ENCODE data around the gene SDK2. TPM values are rescaled to one million over a fixed set of nuclear protein-coding genes. Genes with fewer than 3 reads are reported as not detected.
A peak's percentile ranks its signal among the peaks of the same experiment; 100 is the strongest.

The SDK2 gene
- total and polyA plus RNA-seq, 4 experiments from 2014 or later, result 0.49 to 2.9 (median 2.2) TPM; not detected in 1

DNA sequence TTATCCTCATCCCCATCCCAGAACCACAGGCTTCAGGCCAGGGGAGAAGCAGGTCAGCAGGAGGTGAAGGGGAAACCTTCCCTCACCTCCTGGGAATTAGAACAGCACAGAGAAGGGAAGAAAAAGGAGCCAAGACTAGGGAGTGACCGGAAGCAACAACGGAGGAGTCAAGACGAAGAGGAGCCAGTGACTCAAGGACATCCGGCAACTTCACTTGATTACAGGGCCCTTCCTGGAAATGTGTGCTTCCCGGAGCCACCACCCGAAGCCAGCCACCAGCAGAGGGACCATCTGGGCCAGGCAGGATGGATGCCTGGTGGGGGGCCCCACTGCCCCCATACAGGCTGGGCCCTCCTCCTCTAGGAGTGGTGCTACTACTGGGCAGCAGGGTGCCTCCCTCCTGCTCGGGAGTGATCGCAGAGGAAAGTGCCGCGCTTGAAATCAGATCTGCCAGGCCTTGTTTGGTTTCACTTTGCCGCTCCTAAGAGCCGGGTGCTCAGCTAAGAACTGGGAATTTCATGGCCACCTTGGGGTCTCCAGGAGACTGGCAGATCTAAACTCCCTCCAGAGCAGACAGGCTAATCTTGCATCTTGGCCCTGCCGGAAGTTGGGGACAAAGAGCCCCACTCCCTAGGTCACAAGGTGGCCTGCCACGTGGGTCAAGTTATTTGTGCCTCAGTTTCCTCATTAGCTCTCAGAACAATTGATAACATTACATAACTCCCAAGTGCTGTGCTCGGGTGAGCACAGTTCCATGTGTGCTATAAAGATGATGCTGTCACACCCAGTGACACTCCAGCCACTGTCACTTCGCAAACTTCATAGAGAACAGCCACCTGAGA is 339.1 kb downstream of the SDK2 start:
- CTCF ChIA-PET (ENCODE audit: partially characterized antibody), result no interaction called here
- Mint-ChIP-seq H3K27ac (no peak overlapping the region), H3K4me3 (peak overlapping the region in 4 of 8 donors; percentile 13 to 73 (median 67)), H3K36me3 (no peaks in the 10 kb centered on the region), H3K27me3 (peaks cover 0 to 3% of the 10 kb centered on the region in 2 donors), H3K4me1 (peaks cover 3 to 11% (median 5%) of the 10 kb centered on the region in 4 donors), H3K9me3 (no peaks in the 10 kb centered on the region)
- no peak for DNase-seq
- H3K4me3 ChIP-seq (ENCODE audit: low read length in 2 of 2), result no peak overlapping the region
- POLR2A ChIA-PET (ENCODE audit: partially characterized antibody), result no interaction called here
- H3K4me1 ChIP-seq (ENCODE audit: insufficient read depth, low read length), result peaks cover 5% of the 10 kb centered on the region
- no peaks in the 10 kb centered on the region for H3K36me3 ChIP-seq (ENCODE audit: insufficient read depth, low read length)
- no peak overlapping the region for H3K27ac ChIP-seq (ENCODE audit: low read depth, low read length)
- no peaks in the 10 kb centered on the region for H3K27me3 ChIP-seq (ENCODE audit: insufficient read depth, low read length)
- H3K9me3 ChIP-seq (ENCODE audit: control insufficient read depth in 1 of 2, low read length in 2 of 2), result no peaks in the 10 kb centered on the region
- intact Hi-C loops (cut with micrococcal nuclease), result no loop called here

DNA sequence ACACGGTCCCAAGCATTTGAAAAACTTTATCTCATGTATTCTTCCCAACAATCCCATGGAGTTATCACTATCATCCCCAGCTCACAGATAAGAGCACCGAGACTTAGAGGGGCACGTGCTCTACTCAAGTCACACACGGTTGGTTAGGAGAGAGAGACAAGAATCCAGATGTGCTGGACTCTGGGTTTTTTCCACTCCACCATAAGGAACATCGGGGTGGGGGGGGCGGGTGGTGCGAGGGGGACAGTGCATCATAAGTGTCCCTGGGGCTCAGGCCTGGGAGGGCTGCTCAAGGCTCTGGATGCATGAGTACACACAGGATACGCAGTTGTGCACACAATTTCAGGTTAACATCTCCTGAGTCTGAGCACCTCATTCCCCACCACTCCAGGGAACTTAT is 339.8 kb downstream of the SDK2 start:
- intact Hi-C loops (cut with micrococcal nuclease), result no loop called here
- H3K9me3 ChIP-seq (ENCODE audit: control insufficient read depth in 1 of 2, low read length in 2 of 2), result no peaks in the 10 kb centered on the region
- no peak overlapping the region for H3K4me3 ChIP-seq (ENCODE audit: low read length in 2 of 2)
- Mint-ChIP-seq H3K27ac (no peak overlapping the region), H3K4me3 (no peak overlapping the region), H3K4me1 (peaks cover 0 to 3% (median under 1%) of the 10 kb centered on the region in 4 donors), H3K36me3 (no peaks in the 10 kb centered on the region), H3K27me3 (peaks cover 0 to 3% of the 10 kb centered on the region in 2 donors), H3K9me3 (no peaks in the 10 kb centered on the region)
- H3K36me3 ChIP-seq (ENCODE audit: insufficient read depth, low read length), result no peaks in the 10 kb centered on the region
- no peaks in the 10 kb centered on the region for H3K27me3 ChIP-seq (ENCODE audit: insufficient read depth, low read length)
- H3K27ac ChIP-seq (ENCODE audit: low read depth, low read length), result no peak overlapping the region
- no peaks in the 10 kb centered on the region for H3K4me1 ChIP-seq (ENCODE audit: insufficient read depth, low read length)
- no peak for DNase-seq
- CTCF ChIA-PET (ENCODE audit: partially characterized antibody), result no interaction called here
- POLR2A ChIA-PET (ENCODE audit: partially characterized antibody), result no interaction called here

DNA sequence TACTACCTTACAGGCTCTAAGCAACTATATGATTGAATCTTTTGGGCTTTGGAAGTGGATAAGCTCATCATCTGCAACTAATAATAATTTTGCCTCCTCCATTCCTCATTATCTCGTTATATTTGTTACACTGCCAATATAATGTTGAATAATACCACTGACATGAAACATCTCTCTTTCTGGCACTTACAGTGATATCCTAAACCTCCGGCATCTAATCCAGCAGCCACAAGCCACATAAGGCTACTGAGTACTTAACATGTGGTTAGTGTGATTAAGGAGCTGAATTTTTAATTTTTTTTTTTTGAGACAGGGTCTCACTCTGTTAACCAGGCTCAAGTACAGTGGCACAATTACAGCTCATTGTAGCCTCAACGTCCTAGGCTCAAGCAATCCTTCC is 342.1 kb downstream of the SDK2 start:
- Mint-ChIP-seq H3K27me3 (peaks cover 0 to 3% of the 10 kb centered on the region in 2 donors), H3K4me3 (no peak overlapping the region), H3K9me3 (no peaks in the 10 kb centered on the region), H3K4me1 (peaks cover 0 to 1% (median 0%) of the 10 kb centered on the region in 4 donors), H3K27ac (no peak overlapping the region), H3K36me3 (no peaks in the 10 kb centered on the region)
- intact Hi-C loops (cut with micrococcal nuclease), result no loop called here
- no peaks in the 10 kb centered on the region for H3K36me3 ChIP-seq (ENCODE audit: insufficient read depth, low read length)
- CTCF ChIA-PET (ENCODE audit: partially characterized antibody), result interaction anchor here (1.2 kb wide), 1 partner anchor 47 kb away, joined by 3 read pairs; no protein-coding TSS in a partner anchor
- no peak overlapping the region for H3K27ac ChIP-seq (ENCODE audit: low read depth, low read length)
- no peaks in the 10 kb centered on the region for H3K9me3 ChIP-seq (ENCODE audit: control insufficient read depth in 1 of 2, low read length in 2 of 2)
- no peaks in the 10 kb centered on the region for H3K4me1 ChIP-seq (ENCODE audit: insufficient read depth, low read length)
- no peaks in the 10 kb centered on the region for H3K27me3 ChIP-seq (ENCODE audit: insufficient read depth, low read length)
- H3K4me3 ChIP-seq (ENCODE audit: low read length in 2 of 2), result no peak overlapping the region
- POLR2A ChIA-PET (ENCODE audit: partially characterized antibody), result no interaction called here
- DNase-seq, result no peak

DNA sequence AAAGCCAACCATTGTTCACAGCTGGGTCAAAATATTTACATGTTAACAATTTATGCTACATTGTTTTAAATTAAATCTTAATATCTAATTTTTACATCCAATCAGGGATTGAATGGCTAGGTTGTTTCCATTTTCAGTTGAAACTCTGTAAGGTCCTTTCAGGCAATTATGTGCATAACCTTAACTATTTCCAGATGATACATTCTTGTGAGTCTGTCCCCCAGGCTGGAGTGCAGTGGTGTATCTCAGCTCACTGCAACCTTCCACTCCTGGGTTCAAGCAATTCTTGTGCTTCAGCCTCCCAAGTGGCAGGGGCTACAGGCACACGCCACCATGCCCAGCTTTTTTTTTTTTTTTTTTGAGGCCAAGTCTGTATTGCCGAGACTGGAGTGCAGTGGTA is 342.9 kb downstream of the SDK2 start:
- CTCF ChIA-PET (ENCODE audit: partially characterized antibody), result interaction anchor here (0.8 to 1.2 kb wide), 2 partner anchors 46 to 56 kb away, joined by 3 to 4 read pairs; no protein-coding TSS in a partner anchor

DNA sequence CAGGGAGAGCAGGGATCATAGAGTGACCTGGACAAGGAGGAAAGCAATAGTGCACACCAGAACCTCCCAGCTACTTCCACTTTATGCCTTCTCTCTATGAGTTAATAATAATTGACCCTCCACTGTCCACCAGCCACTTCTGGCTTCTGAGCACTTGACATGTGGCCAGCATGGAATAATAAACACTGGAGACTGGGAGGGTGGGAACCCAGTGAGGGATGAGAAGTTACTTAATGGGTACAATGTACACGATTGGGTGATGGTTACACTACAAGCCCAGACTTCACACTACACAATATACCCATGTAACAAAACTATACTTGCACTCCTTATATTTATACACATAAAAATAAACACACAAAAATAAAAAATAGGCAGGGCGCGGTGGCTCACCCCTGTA is 343.9 kb downstream of the SDK2 start:
- Mint-ChIP-seq H3K36me3 (no peaks in the 10 kb centered on the region), H3K4me1 (peaks cover 0 to 1% (median 0%) of the 10 kb centered on the region in 4 donors), H3K27me3 (peaks cover 0 to 4% of the 10 kb centered on the region in 2 donors), H3K27ac (peak overlapping the region in 1 of 7 donors; percentile 42), H3K4me3 (no peak overlapping the region), H3K9me3 (no peaks in the 10 kb centered on the region)
- Histone ChIP-seq H3K27ac (ENCODE audit: low read depth, low read length) (no peak overlapping the region), H3K4me1 (ENCODE audit: insufficient read depth, low read length) (no peaks in the 10 kb centered on the region), H3K4me3 (ENCODE audit: low read length in 2 of 2) (no peak overlapping the region), H3K9me3 (ENCODE audit: control insufficient read depth in 1 of 2, low read length in 2 of 2) (no peaks in the 10 kb centered on the region), H3K36me3 (ENCODE audit: insufficient read depth, low read length) (no peaks in the 10 kb centered on the region), H3K27me3 (ENCODE audit: insufficient read depth, low read length) (no peaks in the 10 kb centered on the region)
- ChIA-PET CTCF (ENCODE audit: partially characterized antibody) (no interaction called here), POLR2A (ENCODE audit: partially characterized antibody) (no interaction called here)
- intact Hi-C loops (cut with micrococcal nuclease), result no loop called here
- DNase-seq, result no peak

More for the DNA sequence above, 342.9 kb downstream of the SDK2 start:
- no peak overlapping the region for H3K4me3 ChIP-seq (ENCODE audit: low read length in 2 of 2)
- H3K27ac Mint-ChIP-seq, result no peak overlapping the region
- peaks cover 0 to 1% (median 0%) of the 10 kb centered on the region in 4 donors for H3K4me1 Mint-ChIP-seq
- no peak overlapping the region for H3K4me3 Mint-ChIP-seq
- no peaks in the 10 kb centered on the region for H3K9me3 Mint-ChIP-seq
- H3K27me3 ChIP-seq (ENCODE audit: insufficient read depth, low read length), result no peaks in the 10 kb centered on the region
- H3K4me1 ChIP-seq (ENCODE audit: insufficient read depth, low read length), result no peaks in the 10 kb centered on the region
- no peak overlapping the region for H3K27ac ChIP-seq (ENCODE audit: low read depth, low read length)
- no peaks in the 10 kb centered on the region for H3K36me3 ChIP-seq (ENCODE audit: insufficient read depth, low read length)
- intact Hi-C loops (cut with micrococcal nuclease), result no loop called here
- DNase-seq, result no peak
- POLR2A ChIA-PET (ENCODE audit: partially characterized antibody), result no interaction called here
- no peaks in the 10 kb centered on the region for H3K36me3 Mint-ChIP-seq
- H3K27me3 Mint-ChIP-seq, result peaks cover 0 to 3% of the 10 kb centered on the region in 2 donors
- H3K9me3 ChIP-seq (ENCODE audit: control insufficient read depth in 1 of 2, low read length in 2 of 2), result no peaks in the 10 kb centered on the region

DNA sequence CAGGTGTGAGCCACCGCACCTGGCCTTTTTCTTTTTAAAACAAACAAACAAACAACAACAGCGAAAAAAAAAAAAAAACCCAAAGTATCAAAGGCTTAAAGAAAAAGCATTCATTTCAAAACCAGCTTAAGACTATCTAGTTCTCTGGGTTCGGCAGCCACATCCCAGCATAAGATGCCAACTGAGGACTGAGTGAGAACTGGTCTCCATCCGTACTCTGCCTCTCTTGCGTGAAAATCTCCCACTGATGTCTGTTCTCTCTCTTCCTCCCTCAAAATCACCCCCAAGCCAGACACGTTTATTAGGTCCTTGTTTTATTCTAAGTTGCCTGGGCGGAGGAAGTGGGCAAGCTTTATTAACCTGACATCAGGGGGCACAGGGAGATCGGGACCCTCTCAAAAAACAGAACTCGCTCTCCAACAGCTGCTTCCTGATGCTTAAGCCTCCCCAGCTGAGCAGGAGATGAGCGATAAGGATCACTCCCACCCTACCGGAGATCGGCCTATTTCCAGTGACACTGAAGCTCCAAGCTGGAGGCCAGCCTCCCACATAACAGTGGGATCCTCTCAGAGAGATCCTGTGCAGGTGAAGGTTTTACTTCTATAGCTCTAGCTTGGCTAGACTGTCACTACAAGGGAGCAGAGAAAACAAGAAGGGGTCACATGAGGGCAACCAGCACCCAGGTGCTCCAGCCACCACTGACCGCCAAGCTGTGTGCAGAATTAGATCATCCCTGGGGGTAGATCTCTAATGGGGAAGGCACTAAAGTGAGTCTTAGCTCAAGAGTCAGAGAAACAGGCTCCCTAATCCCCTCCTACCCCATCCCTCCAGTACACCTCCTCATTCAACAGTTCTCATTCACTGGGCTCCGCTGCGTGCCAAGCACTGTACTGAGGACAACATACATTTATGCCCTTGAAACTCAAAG is 346.0 kb downstream of the SDK2 start:
- H3K27ac ChIP-seq (ENCODE audit: low read depth, low read length), result no peak overlapping the region
- H3K4me3 Mint-ChIP-seq, result no peak overlapping the region
- no peaks in the 10 kb centered on the region for H3K4me1 ChIP-seq (ENCODE audit: insufficient read depth, low read length)
- H3K36me3 Mint-ChIP-seq, result no peaks in the 10 kb centered on the region
- H3K27me3 ChIP-seq (ENCODE audit: insufficient read depth, low read length), result no peaks in the 10 kb centered on the region
- H3K4me1 Mint-ChIP-seq, result peaks cover 0 to 1% (median 0%) of the 10 kb centered on the region in 4 donors
- no peak overlapping the region for H3K27ac Mint-ChIP-seq
- no peaks in the 10 kb centered on the region for H3K9me3 ChIP-seq (ENCODE audit: control insufficient read depth in 1 of 2, low read length in 2 of 2)
- ChIA-PET POLR2A (ENCODE audit: partially characterized antibody) (no interaction called here), CTCF (ENCODE audit: partially characterized antibody) (interaction anchor here (1.4 to 1.9 kb wide), 4 partner anchors 12 to 571 kb away, joined by 3 to 9 read pairs (median 4); no protein-coding TSS in a partner anchor)
- H3K36me3 ChIP-seq (ENCODE audit: insufficient read depth, low read length), result no peaks in the 10 kb centered on the region
- intact Hi-C loops (cut with micrococcal nuclease), result no loop called here
- no peaks in the 10 kb centered on the region for H3K9me3 Mint-ChIP-seq
- DNase-seq, result no peak
- H3K4me3 ChIP-seq (ENCODE audit: low read length in 2 of 2), result no peak overlapping the region
- H3K27me3 Mint-ChIP-seq, result peaks cover 0 to 1% of the 10 kb centered on the region in 2 donors

DNA sequence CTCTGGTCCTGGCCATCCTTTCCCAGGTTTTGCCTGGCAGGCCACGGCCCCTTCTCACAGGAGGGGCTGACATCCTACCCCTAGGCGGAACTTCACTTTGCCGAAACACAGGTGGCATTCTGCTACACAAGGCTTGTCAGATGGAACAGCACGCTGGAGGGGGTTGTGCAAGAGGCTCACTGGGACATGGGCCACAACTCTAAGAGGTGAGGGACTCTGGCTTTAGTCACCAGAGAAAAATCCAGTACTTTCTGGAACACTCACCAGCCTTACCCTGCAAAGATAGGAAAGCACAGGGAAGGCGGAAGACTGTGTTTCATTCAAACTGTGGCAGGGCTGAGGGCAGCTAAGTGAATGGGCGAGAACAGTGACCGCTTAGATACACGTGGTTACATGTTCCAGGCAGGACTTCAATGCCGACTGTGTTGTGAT is 350.7 kb downstream of the SDK2 start:
- Mint-ChIP-seq H3K27ac (no peak overlapping the region), H3K27me3 (peaks cover 0 to 1% of the 10 kb centered on the region in 2 donors), H3K9me3 (no peaks in the 10 kb centered on the region), H3K4me1 (peaks cover 7 to 16% (median 12%) of the 10 kb centered on the region in 4 donors), H3K4me3 (no peak overlapping the region), H3K36me3 (no peaks in the 10 kb centered on the region)
- CTCF ChIA-PET (ENCODE audit: partially characterized antibody), result interaction anchor here (0.6 kb wide), 1 partner anchor 48 kb away, joined by 5 read pairs; no protein-coding TSS in a partner anchor
- Histone ChIP-seq H3K36me3 (ENCODE audit: insufficient read depth, low read length) (no peaks in the 10 kb centered on the region), H3K4me3 (ENCODE audit: low read length in 2 of 2) (no peak overlapping the region), H3K4me1 (ENCODE audit: insufficient read depth, low read length) (peaks cover 10% of the 10 kb centered on the region), H3K27me3 (ENCODE audit: insufficient read depth, low read length) (no peaks in the 10 kb centered on the region), H3K9me3 (ENCODE audit: control insufficient read depth in 1 of 2, low read length in 2 of 2) (no peaks in the 10 kb centered on the region), H3K27ac (ENCODE audit: low read depth, low read length) (no peak overlapping the region)
- intact Hi-C loops (cut with micrococcal nuclease), result no loop called here
- DNase-seq, result no peak
- POLR2A ChIA-PET (ENCODE audit: partially characterized antibody), result no interaction called here
